SK-N-MC (cell line): ENCODE results near the gene PRPF40B.

ENCODE experiments used
- EZH2 ChIP-seq: fragments of 200-600 bp; sonication (generic); IDR thresholded peaks from one replicate; pipeline ENCODE4 v1.6.1; 2017; ENCODE audit warnings: antibody characterized with exemption
- POLR2AphosphoS5 ChIP-seq: IDR thresholded peaks from 2 replicates; pipeline ENCODE4 v1.6.1; 2012; ENCODE audit warnings: mild to moderate bottlenecking, low read depth, low read length, borderline replicate concordance

DNA sequence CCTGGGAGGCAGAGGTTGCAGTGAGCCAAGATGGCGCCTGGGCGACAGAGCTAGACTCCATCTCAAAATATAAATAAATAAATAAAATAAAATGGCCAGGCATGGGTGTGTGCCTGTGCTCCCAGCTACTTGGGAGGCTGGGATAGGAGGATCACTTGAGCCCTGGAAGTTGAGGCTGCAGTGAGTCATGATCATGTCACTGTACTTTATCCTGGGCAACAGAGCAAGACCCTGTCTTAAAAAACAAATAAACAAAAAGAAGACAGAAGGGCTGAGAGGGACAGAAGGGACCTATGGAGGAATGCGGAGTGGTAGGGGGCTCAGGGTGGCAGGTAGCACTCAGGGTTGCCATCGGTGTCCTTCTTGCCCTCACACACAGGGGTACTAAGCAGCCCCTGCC, 40.8 kb downstream of the PRPF40B start:
- TF ChIP-seq POLR2AphosphoS5 (no peak), EZH2 (no peak)
